Measurements from ENCODE around the gene ARG1.

GRCh38 chr6:131574133-131574532 is 1.1 kb downstream of the ARG1 start:
- TF ChIP-seq, protein P1, sequence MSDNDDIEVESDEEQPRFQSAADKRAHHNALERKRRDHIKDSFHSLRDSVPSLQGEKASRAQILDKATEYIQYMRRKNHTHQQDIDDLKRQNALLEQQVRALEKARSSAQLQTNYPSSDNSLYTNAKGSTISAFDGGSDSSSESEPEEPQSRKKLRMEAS (IDR thresholded peaks at IDR 0.05), result no peak
- TF ChIP-seq CEBPB (IDR thresholded peaks at IDR 0.05; ENCODE audit: low read depth) (no peak), POLR2A (IDR thresholded peaks at IDR 0.05; ENCODE audit: borderline replicate concordance, extremely low read depth, insufficient read depth, insufficient read length) (no peak), EGR1 (IDR thresholded peaks at IDR 0.05; ENCODE audit: low read depth) (no peak)
- TF ChIP-seq, protein P2, sequence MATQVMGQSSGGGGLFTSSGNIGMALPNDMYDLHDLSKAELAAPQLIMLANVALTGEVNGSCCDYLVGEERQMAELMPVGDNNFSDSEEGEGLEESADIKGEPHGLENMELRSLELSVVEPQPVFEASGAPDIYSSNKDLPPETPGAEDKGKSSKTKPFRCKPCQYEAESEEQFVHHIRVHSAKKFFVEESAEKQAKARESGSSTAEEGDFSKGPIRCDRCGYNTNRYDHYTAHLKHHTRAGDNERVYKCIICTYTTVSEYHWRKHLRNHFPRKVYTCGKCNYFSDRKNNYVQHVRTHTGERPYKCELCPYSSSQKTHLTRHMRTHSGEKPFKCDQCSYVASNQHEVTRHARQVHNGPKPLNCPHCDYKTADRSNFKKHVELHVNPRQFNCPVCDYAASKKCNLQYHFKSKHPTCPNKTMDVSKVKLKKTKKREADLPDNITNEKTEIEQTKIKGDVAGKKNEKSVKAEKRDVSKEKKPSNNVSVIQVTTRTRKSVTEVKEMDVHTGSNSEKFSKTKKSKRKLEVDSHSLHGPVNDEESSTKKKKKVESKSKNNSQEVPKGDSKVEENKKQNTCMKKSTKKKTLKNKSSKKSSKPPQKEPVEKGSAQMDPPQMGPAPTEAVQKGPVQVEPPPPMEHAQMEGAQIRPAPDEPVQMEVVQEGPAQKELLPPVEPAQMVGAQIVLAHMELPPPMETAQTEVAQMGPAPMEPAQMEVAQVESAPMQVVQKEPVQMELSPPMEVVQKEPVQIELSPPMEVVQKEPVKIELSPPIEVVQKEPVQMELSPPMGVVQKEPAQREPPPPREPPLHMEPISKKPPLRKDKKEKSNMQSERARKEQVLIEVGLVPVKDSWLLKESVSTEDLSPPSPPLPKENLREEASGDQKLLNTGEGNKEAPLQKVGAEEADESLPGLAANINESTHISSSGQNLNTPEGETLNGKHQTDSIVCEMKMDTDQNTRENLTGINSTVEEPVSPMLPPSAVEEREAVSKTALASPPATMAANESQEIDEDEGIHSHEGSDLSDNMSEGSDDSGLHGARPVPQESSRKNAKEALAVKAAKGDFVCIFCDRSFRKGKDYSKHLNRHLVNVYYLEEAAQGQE (IDR thresholded peaks at IDR 0.05; ENCODE audit: low read depth), result no peak
- TF ChIP-seq, protein P3, sequence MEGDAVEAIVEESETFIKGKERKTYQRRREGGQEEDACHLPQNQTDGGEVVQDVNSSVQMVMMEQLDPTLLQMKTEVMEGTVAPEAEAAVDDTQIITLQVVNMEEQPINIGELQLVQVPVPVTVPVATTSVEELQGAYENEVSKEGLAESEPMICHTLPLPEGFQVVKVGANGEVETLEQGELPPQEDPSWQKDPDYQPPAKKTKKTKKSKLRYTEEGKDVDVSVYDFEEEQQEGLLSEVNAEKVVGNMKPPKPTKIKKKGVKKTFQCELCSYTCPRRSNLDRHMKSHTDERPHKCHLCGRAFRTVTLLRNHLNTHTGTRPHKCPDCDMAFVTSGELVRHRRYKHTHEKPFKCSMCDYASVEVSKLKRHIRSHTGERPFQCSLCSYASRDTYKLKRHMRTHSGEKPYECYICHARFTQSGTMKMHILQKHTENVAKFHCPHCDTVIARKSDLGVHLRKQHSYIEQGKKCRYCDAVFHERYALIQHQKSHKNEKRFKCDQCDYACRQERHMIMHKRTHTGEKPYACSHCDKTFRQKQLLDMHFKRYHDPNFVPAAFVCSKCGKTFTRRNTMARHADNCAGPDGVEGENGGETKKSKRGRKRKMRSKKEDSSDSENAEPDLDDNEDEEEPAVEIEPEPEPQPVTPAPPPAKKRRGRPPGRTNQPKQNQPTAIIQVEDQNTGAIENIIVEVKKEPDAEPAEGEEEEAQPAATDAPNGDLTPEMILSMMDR (IDR thresholded peaks at IDR 0.05 in 2 of 3, conservative IDR thresholded peaks at IDR 0.05 in 1 of 3; ENCODE audit: borderline replicate concordance in 1 of 3, insufficient read depth in 1 of 3, low read depth in 2 of 3, low read length in 2 of 3), result no peak
